ENCODE measurements around the gene POU6F2.
"Not testable (repeated sequence)": the region's sequence is repeated elsewhere in the genome, so short reads cannot be mapped to it uniquely, and the experiment has no call there.

The POU6F2 gene

DNA sequence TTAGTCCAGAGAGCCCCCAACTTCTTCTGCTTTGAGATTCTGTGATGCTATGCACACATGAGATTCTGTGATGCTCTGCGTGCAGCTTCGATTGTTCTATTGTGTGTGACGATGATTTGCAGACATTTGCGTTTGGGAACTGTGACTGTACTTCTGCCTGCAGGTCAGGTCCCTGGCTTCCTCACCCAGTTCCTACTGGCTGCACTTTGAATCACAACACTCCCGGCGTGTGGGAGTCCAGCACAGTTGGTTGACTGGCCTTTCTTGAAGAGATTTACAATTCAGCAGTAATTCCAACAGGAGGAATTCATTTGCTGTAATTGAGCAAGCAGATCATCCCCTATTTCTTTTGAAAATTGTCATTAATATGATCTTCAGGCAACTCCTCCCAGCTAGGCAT lies 336.3 kb downstream of the POU6F2 start:
- DNase-seq, result no peak

DNA sequence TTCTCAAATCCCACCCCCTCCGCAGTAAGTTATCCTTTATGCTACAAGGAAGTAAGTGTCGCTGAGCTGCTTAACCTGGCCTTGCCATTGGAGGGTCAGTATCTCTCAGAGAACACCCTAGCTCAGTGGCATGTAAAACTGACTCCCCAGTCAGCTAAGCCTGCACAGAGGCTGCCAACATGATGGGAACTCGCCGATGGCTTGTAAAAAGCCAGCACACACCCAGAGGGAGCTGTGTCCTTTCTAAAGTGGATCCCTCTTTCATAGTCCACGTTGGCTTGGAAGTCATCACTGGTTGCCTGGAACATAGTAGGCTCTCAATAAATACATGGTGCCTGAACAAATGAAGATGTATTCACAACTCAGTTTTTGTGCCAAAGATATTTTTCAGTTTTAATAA lies 339.4 kb downstream of the POU6F2 start:
- DNase-seq, result no peak

DNA sequence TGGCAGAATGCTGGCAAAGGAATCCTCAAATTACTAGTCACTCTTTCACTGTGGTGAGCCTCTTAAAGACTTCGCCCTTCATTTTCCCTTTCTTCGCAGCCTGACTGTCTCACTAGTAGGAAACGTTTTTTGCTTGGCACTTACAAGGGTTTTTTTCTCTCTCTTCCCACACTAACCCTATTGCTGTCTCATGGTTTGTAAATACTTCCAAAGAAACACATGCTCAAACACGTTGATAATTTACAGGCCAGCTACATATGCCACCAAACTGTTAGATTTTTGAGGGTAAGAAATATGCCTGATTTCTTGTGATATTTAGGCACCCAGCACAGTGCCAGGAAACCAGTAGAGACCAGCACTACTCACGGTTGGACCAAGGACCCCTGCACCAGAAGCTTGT lies 340.2 kb downstream of the POU6F2 start:
- DNase-seq, result no peak

DNA sequence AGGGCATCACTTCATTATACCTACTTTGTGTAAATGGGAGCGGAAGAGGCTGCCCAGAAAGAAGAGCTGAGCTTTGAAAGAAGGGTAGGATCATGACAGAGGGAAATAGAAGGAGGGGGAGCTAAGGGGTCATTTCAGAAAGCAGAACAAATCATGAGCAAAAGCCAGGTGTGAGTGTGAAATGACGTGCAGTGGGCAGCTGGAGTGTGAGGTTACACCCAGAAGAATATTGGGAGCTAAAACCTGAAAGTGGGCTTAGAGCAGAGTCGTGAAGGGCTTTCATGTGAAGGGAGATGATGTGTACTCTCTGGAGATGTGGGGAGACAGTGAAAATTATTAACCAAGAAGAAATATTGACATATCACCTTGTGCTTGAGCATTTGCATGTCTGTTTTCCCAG lies 343.5 kb downstream of the POU6F2 start:
- no peak for DNase-seq

DNA sequence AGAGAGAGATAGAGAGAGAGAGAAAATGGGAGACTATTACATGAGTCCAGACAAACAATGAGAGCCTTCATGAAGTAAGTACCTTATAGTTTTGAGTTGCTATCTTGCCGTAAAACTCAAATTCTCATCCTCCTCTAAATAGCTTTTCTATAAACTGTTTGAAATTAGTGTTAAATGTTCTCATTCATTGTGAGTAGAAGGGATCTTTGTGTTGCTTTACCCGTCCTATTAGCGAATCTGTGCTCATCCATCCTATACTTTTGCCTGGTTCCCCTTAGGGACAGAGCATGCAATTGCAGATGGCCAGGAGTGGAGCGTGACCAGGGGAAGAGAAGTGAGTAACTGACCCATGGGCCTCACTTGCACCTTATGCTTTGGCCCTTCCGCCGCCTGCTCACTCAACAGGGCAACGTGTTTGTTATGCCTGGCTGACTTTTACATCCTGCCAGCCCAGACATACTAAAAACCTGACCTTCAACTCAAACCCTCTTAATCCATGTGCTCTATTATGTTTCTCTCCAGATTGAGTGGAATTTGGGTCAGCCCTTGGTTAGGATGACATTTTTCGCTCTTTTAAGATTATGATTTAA lies 344.3 kb downstream of the POU6F2 start:
- no peak for DNase-seq

DNA sequence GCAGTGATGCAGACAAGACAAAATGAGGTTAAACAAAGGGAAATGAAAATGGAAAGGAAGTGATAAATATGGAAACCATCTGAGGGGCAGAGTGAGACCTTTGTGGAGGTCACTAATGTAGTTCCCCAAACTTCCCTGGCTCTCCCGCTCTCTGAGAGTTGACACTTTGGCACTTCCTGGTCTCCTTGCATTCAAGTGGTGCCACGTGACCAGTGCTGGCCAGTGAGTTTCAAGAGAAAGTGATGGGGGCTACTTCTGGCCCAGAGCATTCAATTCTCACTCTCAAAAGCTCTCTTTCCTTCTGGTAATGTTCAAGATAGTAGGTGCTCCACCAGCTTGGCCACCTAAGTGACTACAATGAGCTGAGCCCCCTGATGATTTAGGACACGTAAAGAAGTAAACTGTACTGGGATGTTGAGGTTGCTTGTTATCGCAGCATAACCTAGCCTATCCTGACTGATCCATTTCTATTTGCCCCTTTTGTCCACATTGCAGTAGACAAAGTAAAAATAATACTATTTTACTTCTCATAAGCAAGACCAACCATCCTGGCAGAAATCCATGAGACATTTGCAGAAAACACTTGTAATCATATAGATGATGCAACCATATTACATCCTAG lies 346.5 kb downstream of the POU6F2 start:
- DNase-seq, result no peak

DNA sequence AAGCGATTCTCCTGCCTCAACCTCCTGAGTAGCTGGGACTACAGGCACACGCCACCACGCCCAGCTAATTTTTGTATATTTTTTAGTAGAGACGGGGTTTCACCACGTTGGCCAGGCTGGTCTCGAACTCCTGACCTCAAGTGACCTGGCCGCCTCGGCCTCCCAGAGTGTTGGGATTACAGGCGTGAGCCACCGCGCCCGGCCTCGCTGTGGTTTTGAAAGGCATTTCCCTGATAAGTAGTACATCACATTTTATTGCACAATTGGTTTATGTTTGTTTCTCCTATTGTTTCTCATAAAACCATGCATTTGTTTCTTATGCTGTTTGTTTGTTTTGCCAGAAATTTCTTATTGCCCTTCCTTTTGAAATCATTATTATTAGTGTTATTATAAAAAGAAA lies 353.9 kb downstream of the POU6F2 start:
- not testable (repeated sequence) for DNase-seq

DNA sequence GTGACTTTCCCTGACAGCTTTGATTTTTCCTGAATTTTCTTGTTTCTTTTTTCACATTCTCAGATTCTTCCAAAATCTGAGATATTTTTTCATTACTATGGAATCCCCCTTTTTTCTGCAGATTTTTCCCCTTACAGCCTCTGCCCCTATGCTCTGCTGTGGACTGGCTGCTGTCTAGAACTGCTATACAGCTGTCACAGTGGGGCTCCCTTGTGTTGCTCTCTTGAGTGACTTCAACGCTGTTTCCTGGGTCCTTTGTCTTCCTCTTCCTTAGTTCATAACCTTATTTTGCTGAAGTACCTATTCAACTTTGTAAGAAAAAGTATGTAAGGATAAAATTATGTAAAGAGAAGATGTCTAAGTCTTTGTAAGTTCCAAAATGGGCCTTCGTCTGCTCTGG lies 354.4 kb downstream of the POU6F2 start:
- DNase-seq, result no peak

DNA sequence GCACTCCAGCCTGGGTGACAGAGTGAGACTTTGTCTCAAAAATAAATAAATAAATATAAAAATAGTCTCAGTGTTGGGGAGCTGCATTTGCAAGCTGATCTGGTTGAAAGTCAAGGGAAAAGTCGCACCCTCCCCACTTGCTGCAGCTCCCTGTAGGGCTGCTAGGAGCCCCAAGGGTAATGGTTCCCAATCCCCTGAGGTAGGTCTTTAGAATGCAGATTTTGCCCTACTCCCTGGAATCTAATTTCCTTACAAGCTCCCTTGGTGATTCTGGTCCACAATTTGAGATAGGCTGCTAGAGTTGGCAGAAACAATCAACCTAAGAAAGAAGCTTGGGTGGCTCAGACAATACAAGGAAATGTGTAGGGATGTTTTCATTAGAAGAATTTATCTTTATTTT lies 356.0 kb downstream of the POU6F2 start:
- DNase-seq, result no peak

DNA sequence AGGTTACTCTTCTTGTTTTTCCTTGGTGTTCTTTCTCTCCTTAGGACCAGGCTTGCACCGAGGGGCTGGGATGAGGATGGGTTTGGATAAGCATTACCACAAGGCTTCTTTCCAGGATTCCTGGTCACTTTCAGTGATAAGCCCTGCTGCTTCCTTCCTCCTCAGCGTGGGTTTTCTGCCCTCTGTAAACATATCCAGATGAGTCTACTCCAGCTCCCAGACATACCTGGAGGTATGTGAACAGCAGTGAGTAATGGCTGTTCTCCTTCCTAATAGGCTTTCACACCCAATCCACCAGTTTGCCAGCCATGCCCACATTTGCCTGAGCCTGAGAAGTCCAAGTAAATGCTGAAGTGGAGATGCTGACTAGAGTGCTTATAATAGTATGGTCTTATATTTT lies 358.7 kb downstream of the POU6F2 start:
- DNase-seq, result no peak

DNA sequence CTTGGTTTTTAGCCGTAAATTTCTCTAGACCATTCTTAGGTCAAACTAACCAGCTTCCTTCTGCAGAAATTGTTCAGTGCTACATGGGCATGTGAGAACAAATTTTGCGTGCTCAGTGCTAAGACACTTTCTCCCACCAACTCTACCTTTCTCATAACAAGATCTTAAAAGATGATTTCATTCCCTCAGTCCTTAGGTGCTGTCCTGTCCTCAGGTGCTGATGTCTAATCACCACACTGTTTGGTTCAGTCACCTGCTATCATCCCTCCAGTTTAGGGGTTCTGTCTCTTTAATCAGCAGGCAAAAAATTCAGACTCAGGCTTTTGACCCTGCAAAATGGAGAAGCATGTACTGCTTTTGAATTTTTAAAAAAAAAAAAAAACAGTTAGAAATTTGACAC lies 361.0 kb downstream of the POU6F2 start:
- DNase-seq, result no peak

DNA sequence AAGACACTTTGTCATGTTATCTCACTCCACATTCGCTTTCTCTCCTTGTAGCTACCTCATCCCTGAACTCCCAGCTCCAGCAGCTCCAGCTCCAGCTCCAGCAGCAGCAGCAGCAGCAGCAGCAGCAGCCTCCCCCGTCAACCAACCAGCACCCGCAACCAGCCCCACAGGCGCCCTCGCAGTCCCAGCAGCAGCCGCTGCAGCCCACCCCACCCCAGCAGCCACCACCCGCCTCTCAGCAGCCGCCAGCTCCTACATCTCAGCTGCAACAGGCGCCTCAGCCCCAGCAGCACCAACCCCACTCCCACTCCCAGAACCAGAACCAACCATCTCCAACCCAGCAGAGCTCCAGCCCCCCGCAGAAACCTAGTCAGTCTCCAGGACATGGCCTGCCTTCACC lies 361.9 kb downstream of the POU6F2 start:
- no peak for DNase-seq

DNA sequence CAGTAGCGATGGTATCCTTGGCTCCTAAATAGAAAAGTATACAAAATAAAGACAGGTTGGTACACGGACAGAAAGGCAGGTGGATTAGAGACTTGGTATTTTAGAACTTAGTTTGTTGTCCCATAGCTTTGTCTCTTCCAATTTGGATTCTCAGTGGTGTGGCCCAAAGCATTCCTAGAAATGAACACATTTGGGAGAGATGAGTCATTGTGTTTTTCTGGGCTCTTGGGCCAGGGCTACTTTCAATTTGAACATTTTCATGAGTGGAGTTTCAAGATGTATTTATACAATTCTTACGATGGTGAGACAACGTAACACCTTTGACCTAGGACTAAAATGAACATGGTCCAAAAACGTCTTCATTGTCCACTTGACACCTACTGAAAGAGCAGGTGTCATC lies 363.4 kb downstream of the POU6F2 start:
- DNase-seq, result no peak

DNA sequence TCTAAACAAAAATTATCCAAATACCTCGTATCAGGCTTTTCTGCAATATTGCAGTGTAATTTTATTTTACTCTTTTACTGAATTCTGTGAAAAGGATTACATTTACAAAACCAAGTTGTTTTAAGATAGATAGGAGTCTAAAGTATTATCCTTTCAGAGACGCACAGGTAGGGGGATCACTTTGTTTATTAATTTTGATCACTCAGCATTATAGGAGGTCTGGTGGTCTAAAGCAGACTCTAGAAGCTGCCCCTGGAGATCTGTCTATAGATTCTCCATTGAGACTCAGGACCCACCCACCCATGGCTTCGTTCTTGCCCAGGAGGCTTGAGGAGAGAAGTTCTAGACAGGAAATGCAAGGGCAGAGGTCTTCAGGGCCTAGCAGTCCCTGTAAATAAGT lies 365.1 kb downstream of the POU6F2 start:
- DNase-seq, result no peak

DNA sequence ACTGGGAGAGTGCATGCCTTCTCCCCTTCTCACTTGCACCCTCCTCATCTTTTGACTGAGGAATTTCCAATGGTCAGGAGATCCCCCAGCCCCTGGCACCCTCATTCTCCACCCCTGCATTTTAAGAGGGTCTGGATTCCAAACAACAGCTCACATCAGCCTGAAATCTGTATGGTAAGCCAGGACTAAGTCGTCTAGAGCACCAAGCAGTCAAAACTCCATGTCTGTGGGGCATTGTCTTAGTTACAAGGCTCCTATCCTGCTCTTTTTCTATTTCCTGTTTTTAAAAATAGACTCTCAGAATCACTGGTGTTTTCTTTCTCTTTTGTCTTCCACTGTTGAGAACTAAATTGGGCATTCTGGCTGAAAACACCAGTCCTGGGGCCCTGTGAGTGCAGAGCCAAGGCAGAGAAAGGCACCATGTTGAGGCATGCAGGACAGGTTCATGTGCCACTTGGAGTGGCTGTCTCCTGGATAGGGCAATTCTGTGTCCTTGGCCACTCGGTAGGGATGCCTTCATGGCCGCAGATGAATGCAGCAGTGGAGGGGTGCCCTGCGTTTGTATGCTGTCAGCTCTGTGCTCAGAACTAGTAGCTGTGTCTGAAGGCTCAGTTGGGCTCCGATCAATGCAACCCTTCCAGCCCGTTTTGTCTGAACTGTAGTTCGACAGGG lies 371.9 kb downstream of the POU6F2 start:
- no peak for DNase-seq

DNA sequence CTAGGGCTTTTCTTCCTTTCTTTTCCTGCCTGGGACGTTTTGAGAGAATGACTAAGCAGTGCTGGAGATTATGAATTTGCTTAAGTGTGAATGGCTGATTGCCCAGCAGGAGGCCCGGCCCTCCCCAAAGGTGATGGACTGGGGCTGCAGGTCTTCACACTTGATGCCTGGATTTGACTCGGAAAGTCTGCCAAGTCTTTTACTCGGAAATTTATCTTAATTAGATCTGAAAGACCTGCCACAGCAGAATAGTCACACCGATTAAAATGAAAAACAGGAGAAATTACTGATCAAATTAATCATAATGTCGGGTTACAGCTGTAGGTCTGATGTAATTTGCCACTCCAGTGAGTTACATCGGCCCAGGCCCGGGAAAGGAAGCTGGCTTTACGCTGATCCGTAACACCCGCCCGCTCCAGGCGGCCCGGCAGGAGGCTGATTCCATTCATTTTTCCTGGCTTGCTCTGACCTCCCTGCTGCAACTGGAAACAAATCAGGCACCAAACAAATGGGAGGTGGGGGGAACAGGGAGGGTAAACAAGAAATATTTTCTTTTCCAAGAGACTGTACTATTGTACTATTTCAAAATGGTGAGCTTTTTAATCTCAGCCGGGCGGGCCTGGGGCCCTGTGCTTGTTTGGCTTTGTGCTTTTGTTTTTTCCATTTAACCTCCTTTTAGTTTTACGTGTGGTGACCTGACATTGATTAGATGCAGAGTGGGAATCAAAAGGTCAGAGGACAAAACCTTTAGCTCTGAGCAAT lies 376.1 kb downstream of the POU6F2 start:
- DNase-seq, result no peak

DNA sequence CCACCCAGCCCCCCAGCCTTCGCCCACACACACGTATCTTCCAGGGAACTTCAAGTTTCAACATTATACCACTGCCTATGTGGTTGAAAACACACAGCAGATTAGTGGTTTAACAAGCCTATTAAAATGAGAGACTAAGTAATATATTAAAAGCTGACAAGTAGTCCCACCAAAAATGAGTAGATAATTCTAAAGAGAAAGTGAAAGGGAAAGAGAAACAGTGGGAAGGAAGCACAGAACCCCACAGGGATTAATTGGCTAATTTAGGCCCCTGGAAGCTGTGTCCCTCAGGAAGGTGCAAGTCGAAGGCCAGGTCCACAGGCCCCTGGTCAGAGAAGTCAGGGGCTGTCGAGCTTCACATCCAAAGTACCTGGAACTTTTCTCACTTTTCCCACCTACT lies 378.0 kb downstream of the POU6F2 start:
- DNase-seq, result no peak

DNA sequence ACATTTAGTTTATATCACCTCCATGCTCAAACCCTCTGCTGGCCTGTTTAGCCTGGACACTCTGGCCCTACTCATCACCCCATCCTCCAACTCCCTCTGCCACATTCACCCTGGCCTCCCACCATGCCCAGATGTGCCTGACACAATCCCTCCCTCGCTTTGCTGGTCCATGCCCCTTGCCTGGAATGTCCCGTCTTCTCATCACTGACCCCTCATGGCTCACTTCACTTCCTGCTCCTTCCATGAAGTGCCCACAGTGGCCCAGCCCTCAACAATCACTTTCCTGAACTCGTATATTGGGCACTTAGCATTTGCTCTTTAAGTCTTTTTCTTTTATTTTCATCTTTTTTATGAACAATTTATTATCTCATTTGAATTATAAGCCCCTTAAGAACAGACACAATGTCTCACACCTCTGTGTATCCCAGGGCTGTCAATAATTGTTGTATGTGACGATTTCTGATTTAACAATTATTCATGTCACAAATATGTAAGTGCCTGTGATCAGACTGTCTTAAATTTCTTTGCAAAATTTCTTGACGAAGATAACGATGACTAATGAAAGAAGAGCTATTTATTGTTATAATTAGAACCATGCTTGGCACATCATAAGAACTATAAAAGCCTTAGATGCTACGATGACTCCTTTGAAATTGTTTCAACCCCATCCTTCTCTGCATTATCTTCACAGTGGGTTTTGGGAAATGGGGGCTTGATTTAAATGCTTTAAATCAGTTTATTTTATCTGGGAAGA lies 378.6 kb downstream of the POU6F2 start:
- no peak for DNase-seq

DNA sequence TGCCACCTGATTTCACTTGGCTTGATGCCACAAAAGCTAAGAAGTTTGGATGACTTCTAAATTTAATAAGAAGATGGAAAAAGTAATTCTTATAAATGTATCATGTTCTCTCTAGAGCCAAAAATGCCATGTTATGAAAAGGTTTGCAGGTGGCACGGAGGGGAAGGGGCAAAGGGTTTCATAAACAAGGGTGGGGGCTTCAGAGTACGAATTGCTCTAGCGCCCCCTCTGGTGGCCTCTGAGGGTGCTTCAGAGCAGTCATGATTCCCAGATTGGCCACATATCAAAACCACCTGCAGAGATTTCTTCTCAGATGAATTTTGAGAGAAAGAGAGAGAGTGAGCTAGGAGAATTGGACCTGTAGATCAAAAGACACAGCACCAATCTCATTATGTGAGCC lies 379.9 kb downstream of the POU6F2 start:
- no peak for DNase-seq

DNA sequence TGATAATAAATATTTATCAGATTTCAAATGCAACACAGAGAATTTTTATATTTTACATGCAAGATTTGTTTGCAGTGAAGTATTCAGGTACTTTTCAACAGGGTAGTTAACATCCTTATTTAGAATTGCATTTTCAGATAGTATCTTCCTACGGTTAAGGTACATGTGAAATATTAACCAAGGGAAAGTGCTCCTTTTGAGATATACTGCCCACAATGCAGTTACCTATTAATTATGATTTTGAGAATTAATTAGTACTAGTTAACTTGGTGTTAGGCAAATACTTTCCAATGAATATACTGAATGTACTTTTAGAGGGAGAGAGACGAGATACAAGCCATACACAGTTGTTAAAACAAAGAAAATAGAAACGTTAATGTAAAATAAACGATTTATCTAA lies 382.3 kb downstream of the POU6F2 start:
- DNase-seq, result no peak

DNA sequence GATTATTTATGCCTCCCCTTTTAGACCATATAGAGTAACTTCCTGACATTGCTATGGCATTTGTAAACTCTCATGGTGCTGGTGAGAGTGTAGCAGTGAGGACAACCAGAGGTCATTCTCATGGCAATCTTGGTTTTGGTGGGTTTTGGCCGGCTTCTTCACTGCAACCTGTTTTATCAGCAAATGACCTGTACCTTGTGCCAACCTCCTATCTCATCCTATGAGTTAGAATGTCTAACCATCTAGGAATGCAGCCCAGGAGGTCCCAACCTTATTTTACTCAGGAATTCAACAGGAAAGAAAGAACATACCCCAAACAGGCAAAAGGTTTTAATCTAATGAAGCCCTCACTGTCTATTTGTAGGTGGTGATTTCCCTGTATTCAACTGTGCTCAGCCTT lies 383.1 kb downstream of the POU6F2 start:
- DNase-seq, result no peak

DNA sequence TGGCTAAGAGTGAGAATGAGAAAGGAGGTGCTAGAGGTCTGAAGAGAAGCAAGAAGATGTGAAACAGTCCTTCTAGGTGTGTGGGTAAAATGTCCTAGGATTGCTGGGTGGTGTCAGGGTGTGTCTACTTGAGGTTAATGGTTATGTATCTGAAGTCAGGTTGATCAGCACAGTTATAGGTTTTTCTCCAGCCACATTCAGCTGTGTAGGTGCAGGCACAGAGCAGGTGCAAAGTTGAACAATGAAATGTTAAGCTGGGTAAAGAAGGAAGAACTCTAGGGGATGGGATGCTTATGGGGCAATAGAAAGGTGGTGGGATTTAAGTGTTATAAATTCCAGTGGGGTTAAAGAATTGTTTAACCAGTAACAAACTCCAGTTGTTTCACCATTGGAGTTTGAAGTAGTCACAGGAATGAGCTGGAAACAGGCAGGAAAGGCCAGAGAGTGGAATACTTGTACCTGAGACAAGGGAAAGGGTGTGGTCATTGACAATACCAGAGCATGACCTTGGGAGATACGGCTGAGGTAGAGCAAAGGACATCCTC lies 388.1 kb downstream of the POU6F2 start:
- no peak for DNase-seq

DNA sequence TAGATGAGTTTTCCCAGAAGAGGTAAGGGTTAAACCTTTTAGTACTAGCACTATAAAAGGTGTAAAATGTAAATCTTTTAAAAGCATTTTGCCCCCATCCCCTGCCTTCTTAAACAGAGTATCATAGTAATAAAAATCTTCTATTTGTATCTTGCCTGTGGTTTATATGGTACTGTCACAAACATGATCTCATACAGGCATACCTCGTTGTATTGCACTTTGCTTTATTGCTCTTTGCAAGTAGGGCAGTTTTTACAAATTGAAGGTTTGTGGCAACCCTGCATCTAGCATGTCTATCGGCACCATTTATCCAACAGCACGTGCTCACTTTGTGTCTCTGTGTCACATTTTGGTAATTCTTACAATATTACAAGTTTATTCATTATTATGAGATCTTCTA lies 389.7 kb downstream of the POU6F2 start:
- DNase-seq, result no peak
